GM21529 (cell line): Measurements from ENCODE around the gene HS6ST3.

ENCODE experiments used
- ATAC-seq: cut with Tn5 transposase; IDR thresholded peaks from one replicate; pipeline ENCODE4 v1.9.1; 2021; ENCODE audit not compliant: unreplicated experiment

HS6ST3 gene

GRCh38 chr13:96198038-96198437, 108.1 kb downstream of the HS6ST3 start:
- no peak for ATAC-seq

GRCh38 chr13:96199315-96199714, 109.4 kb downstream of the HS6ST3 start:
- ATAC-seq: no peak

GRCh38 chr13:96200810-96201209, 110.9 kb downstream of the HS6ST3 start:
- ATAC-seq: no peak

GRCh38 chr13:96202315-96202714, 112.4 kb downstream of the HS6ST3 start:
- ATAC-seq: no peak

- no peak for ATAC-seq
Observed at GRCh38 chr13:96203471-96203870, 113.6 kb downstream of the HS6ST3 start.

GRCh38 chr13:96214824-96215445, 125.0 kb downstream of the HS6ST3 start:
- no peak for ATAC-seq

GRCh38 chr13:96216543-96216942, 126.6 kb downstream of the HS6ST3 start:
- ATAC-seq: no peak

- no peak for ATAC-seq
Observed at GRCh38 chr13:96218475-96218874, 128.6 kb downstream of the HS6ST3 start.

- no peak for ATAC-seq
Observed at GRCh38 chr13:96221471-96221870, 131.6 kb downstream of the HS6ST3 start.

GRCh38 chr13:96223231-96223630, 133.3 kb downstream of the HS6ST3 start:
- no peak for ATAC-seq

- ATAC-seq: peak; percentile 81
Observed at GRCh38 chr13:96229356-96229755, 139.4 kb downstream of the HS6ST3 start.

- ATAC-seq: no peak
Observed at GRCh38 chr13:96238241-96238640, 148.3 kb downstream of the HS6ST3 start.

GRCh38 chr13:96238861-96239260, 149.0 kb downstream of the HS6ST3 start:
- ATAC-seq: no peak

GRCh38 chr13:96243376-96243775, 153.5 kb downstream of the HS6ST3 start:
- ATAC-seq: no peak

GRCh38 chr13:96248103-96248502, 158.2 kb downstream of the HS6ST3 start:
- no peak for ATAC-seq

- no peak for ATAC-seq
Observed at GRCh38 chr13:96248996-96249395, 159.1 kb downstream of the HS6ST3 start.

- no peak for ATAC-seq
Observed at GRCh38 chr13:96252903-96253302, 163.0 kb downstream of the HS6ST3 start.

- ATAC-seq: no peak
Observed at GRCh38 chr13:96273196-96273595, 183.3 kb downstream of the HS6ST3 start.

GRCh38 chr13:96274046-96274445, 184.1 kb downstream of the HS6ST3 start:
- no peak for ATAC-seq

GRCh38 chr13:96279904-96280303, 190.0 kb downstream of the HS6ST3 start:
- ATAC-seq: no peak

- ATAC-seq: no peak
Observed at GRCh38 chr13:96284971-96285370, 195.1 kb downstream of the HS6ST3 start.

- no peak for ATAC-seq
Observed at GRCh38 chr13:96285729-96286128, 195.8 kb downstream of the HS6ST3 start.
